Activated T-cell treated with anti-CD3 and anti-CD28 coated beads, Interleukin-2, amount 50 U/mL, for 4 hours (primary cell): ENCODE measurements around the gene CCDC196. TPM values are rescaled to one million over a fixed set of nuclear protein-coding genes. Genes with fewer than 3 reads are reported as not detected.
"Not testable (repeated sequence)": the region's sequence is repeated elsewhere in the genome, so short reads cannot be mapped to it uniquely, and the experiment has no call there.

Experiments
- ATAC-seq, 2 donors: fragments of 200-7000 bp; cut with Tn5 transposase; one replicate each; pipeline ENCODE4 v1.10.0; 2021
- DNase-seq: peaks from one replicate; pipeline ENCODE4 v3.0.0-alpha.2; 2020
- H3K27me3 Mint-ChIP-seq: one replicate; pipeline ENCODE4 v1.8.0; 2021; ENCODE audit warnings: low read depth, mixed read lengths
- H3K36me3 Mint-ChIP-seq: one replicate; pipeline ENCODE4 v1.8.0; 2022; ENCODE audit warnings: mixed read lengths; ENCODE audit not compliant: insufficient read depth
- H3K4me1 Mint-ChIP-seq: one replicate; pipeline ENCODE4 v1.8.0; 2021; ENCODE audit warnings: low read depth, mixed read lengths
- H3K4me3 Mint-ChIP-seq: one replicate; pipeline ENCODE4 v1.8.0; 2021; ENCODE audit warnings: mild to moderate bottlenecking, moderate library complexity, mixed read lengths
- H3K9me3 Mint-ChIP-seq: one replicate; pipeline ENCODE4 v1.8.0; 2021; ENCODE audit warnings: mixed read lengths
- total RNA-seq, 3 donors: library from RNA; stranded (reverse); gene quantifications; one replicate each; pipeline ENCODE4 v1.2.1, GENCODE V29; 2021

CCDC196 gene
- total RNA-seq, 3 donors from 2014 or later = not detected

DNA sequence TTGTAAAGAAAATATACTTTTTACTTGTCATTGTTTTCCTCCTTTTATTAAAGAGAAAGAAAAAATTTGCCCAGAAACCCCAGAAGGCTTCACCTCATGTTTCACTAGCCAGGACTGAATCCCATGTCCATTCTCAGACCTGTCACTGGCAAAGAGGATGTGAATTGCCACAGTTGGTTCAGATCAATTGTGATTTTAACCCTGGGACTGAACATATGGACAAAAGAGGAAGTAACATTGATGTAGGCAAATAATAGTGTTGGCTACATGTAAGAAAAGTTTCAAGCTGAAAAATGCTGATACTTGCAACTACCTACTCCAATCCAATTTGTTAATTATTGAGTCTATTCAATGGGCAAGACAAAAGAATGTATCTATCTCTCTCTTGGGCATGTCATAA lies 8.6 kb upstream of the CCDC196 start:
- Mint-ChIP-seq H3K27me3 (no peaks in the 10 kb centered on the region), H3K4me1 (no peaks in the 10 kb centered on the region), H3K36me3 (peaks cover 6% of the 10 kb centered on the region), H3K9me3 (no peaks in the 10 kb centered on the region), H3K4me3 (no peak overlapping the region)
- no peak for DNase-seq
- ATAC-seq = no peak

DNA sequence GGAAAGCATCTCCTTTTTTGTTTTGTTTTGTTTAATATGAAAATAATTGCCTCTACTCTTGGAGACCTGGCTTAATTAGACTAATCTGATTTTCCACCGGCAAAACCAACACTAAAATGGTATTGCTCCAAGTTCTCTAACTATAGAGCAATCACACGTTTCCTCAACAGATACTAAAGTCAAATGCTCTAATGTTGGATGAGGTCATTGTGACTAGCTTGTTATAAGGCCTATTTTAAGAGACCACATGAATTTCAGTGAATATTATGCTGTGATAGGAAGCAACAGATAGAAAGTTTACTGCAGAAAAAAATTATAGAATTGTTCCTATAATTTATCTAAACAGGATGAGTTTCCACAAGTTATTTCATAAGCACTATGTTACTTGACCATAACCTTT lies 3.3 kb upstream of the CCDC196 start:
- no peak overlapping the region for H3K4me3 Mint-ChIP-seq
- H3K27me3 Mint-ChIP-seq = no peaks in the 10 kb centered on the region
- H3K4me1 Mint-ChIP-seq = no peaks in the 10 kb centered on the region
- peaks cover 1% of the 10 kb centered on the region for H3K36me3 Mint-ChIP-seq
- ATAC-seq (no peak), DNase-seq (no peak)
- no peaks in the 10 kb centered on the region for H3K9me3 Mint-ChIP-seq

DNA sequence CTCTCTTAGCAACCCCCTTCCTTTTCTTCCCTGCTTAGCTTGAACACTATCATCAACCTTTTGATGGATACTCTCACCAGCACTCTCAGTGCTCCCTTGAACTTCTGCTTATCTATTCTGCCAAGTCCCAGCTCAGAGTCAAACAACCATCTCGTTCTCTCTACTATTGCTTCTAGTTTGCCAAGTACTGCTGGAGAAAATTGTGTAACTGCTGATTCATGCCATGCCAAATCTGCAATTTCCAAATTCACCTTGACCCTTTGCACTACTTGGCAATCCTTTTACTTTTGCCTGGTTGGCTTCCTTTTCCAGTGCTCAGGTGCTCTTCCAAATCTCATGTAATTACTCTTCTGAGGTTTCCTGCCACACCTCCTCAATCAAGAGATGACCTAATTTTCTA lies 2.8 kb upstream of the CCDC196 start:
- H3K4me3 Mint-ChIP-seq = no peak overlapping the region
- no peak for DNase-seq

DNA sequence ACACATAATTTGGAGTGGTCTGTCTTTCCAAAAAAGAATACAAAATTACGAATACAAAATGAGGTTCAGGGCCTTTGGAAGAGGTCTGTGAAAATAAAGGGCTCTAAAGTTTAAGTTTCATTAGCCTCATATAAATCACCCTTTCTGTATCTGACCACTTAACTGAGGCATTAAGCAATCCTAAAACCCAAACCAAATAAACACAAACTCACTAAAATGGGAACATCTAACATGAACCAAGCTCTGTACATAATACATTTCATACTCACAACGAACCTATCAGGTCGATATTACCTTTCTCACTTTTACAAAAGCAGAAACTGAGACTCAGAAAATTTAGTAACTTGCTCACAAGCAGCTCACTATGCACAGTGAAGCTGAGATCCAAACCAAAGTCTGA lies 1.1 kb upstream of the CCDC196 start:
- ATAC-seq = no peak
- DNase-seq = no peak
- H3K36me3 Mint-ChIP-seq = peaks cover 1% of the 10 kb centered on the region
- H3K4me1 Mint-ChIP-seq = no peaks in the 10 kb centered on the region
- no peak overlapping the region for H3K4me3 Mint-ChIP-seq
- no peaks in the 10 kb centered on the region for H3K9me3 Mint-ChIP-seq
- H3K27me3 Mint-ChIP-seq = no peaks in the 10 kb centered on the region

More for the DNA sequence above, 2.8 kb upstream of the CCDC196 start:
- H3K36me3 Mint-ChIP-seq = peaks cover 1% of the 10 kb centered on the region
- no peak for ATAC-seq
- H3K9me3 Mint-ChIP-seq = no peaks in the 10 kb centered on the region
- H3K4me1 Mint-ChIP-seq = no peaks in the 10 kb centered on the region
- no peaks in the 10 kb centered on the region for H3K27me3 Mint-ChIP-seq

DNA sequence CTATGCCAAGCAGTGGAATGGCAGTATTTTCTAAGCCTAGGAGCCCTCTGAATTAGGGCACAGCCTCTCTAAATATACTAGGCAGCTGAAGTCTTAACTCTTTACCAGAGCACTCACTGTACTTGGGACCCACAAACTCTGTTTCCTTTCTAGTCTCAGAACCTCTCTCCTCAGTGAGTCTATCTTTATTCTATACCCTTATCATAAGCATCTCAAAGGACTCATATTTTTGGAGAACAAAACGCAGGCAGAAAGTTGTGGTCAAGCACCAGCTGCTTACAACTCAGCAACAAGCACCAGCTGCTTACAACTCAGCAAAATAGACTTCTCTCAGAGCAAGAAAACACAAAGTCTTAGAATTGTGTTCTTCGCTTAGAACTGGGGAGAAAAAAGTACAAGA lies 993 bp downstream of the CCDC196 start:
- no peak overlapping the region for H3K4me3 Mint-ChIP-seq
- no peaks in the 10 kb centered on the region for H3K36me3 Mint-ChIP-seq

DNA sequence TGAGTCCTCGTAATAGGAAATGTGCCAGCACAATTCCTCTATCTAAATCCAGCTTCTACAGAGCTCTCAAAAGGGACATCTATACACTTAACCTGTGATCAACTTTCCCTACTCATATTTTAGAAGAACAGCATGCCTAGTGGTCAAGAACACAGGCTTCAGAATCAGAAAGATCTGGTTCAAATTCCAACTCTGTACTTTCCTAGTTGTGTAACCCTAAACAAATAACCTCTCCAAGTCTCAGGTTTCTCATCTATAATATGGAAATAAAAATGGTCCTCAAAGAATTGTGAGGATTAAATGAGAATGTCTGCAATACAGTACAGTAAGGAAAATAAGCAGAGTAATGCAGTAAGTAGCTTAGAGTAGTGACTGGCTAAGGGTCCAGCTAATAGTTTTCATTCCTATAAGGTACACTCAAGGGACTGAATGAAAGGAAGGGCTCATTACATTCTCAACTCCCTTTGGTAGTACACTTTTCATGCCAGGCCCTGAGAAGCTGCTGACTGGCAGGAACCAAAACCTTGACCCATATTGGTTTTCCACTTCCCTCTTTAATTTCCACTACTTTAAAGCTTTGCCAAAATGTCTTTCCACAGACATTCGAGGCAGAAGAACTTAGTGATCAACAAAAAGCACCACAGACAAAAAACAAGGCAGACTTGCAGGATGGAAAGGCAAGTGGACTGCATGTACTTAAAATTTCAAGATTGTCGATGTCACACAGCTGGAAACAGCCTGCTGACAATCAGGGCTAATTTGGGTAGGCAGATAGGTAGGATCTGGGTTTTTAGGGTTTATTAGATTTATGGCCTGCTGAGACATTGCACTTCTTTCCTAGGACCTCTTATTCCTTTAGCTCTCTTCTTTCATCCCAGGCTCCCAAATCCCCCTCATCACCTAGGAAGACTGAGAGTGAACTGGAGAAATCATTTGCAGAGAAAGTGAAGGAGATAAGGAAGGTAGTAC lies 4.3 kb downstream of the CCDC196 start:
- H3K27me3 Mint-ChIP-seq = no peaks in the 10 kb centered on the region
- DNase-seq (no peak), ATAC-seq (no peak)
- no peaks in the 10 kb centered on the region for H3K9me3 Mint-ChIP-seq
- no peaks in the 10 kb centered on the region for H3K36me3 Mint-ChIP-seq
- H3K4me1 Mint-ChIP-seq = peaks cover 1% of the 10 kb centered on the region
- H3K4me3 Mint-ChIP-seq = no peak overlapping the region

More for the DNA sequence above, 993 bp downstream of the CCDC196 start:
- DNase-seq = no peak
- Mint-ChIP-seq H3K27me3 (no peaks in the 10 kb centered on the region), H3K4me1 (no peaks in the 10 kb centered on the region), H3K9me3 (no peaks in the 10 kb centered on the region)
- no peak for ATAC-seq

DNA sequence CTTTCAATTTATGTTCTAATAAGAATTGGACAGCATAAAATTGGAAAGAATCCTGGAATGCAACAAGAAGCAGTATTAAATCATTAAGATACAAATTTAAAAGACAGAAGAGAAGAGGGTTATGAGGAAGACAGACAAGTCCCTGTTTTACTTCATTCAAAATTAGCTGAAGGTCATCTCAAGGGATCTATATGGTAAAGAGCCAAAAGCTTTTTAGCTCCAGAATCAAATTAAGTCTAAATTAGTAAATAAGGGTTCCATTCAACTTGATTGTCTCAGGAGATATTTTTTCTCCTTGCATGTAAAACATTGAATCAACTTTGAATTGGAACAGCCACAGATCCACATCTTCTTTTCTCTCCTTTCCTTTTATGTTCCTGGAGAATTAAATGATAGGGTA lies 7.6 kb downstream of the CCDC196 start:
- no peak overlapping the region for H3K4me3 Mint-ChIP-seq
- H3K27me3 Mint-ChIP-seq = no peaks in the 10 kb centered on the region
- peaks cover 18% of the 10 kb centered on the region for H3K4me1 Mint-ChIP-seq
- no peak for ATAC-seq
- H3K9me3 Mint-ChIP-seq = no peaks in the 10 kb centered on the region
- no peak for DNase-seq
- H3K36me3 Mint-ChIP-seq = no peaks in the 10 kb centered on the region

DNA sequence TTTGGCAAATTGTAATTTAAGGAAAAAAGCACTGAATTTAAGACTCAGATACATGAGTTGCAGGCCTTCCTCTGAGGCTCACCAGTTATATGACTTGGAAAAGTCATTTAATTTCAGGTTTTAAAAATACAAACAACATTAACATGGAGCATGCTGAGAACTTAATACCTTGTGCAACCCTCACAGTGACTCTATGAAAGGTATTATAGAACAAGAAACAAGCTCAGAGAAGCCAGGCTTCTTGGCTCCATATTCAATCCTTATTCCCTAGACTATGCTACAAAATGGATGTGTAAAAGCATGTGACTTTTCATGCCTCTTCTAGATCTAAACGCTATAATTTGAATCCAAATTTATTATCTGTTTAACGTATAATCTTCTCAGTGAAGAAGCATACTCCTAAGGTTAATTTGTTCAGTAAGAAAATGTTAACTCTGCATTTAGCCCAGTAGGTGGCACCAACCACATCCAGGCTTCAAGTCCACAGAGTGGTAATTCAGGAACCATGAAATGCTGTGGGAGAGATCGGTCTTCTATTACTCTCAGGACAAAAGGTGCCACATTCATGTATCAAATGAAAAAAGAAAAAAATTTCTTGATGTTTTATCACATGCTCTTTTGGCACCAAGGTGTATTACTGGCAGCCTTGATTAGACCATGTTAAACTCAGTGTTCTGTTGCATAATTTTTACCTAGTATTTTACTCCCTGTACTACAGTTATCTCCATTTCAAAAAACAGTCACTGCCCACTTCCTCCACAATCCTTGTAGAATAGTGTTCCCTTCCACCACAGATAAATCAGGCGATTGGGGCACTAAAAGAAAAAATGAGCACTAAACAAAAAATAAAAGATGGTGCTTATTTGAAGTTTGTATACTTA lies 9.3 kb downstream of the CCDC196 start:
- no peaks in the 10 kb centered on the region for H3K36me3 Mint-ChIP-seq
- H3K9me3 Mint-ChIP-seq = no peaks in the 10 kb centered on the region
- H3K4me1 Mint-ChIP-seq = peaks cover 18% of the 10 kb centered on the region
- peak; percentile 18 for DNase-seq
- ATAC-seq = peak; percentile 67 to 84
- no peaks in the 10 kb centered on the region for H3K27me3 Mint-ChIP-seq
- no peak overlapping the region for H3K4me3 Mint-ChIP-seq

DNA sequence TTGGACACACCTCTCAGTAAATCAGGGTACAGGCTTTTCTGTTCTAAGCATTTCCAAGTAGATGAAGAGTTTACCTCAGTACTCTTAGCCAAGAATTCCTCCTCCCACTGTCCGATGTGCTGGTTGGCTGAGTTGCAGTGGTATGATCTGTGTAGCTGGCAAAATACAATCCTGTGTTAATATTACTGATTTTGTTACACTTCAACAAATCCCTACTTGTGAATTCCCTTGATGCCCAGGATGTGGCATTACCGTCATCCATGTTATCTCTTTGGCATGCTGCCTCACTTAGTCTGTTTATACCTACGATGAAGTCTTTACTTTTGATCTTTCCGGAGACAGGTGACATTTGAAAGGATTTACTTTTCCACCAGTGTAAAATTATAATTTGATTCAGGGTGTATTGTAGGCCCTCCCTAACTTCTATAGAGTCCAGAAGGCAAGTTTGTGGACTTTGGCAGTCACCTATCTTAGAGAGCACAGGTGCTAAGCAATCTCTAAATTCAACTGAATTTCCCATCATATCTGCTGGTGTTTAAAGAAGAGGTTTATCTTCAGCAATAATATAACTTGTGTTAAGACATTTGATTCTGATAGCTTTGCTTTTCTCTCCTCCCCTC lies 10.1 kb downstream of the CCDC196 start:
- Mint-ChIP-seq H3K4me3 (no peak overlapping the region), H3K4me1 (peaks cover 18% of the 10 kb centered on the region), H3K36me3 (no peaks in the 10 kb centered on the region), H3K9me3 (no peaks in the 10 kb centered on the region), H3K27me3 (no peaks in the 10 kb centered on the region)
- ATAC-seq = no peak
- DNase-seq = no peak

DNA sequence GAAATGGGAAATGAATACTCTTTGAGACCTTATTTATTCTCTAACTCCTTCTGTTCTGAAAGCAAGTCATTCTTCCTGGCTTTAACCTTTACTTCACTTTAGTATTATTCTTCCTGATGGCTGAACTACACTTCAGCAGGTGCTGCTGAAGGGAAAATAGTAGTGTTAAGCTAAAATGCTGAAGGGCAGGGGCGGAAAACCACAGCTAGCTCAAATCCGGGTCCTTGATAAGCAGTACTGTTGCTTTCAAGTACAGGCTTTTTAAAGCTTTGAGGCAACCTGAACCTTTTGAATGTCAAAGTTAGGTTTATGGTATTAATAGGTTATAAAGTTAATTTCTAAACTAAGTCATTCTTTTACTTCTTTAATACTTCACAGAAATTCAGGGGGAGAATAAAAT lies 10.7 kb downstream of the CCDC196 start:
- Mint-ChIP-seq H3K36me3 (no peaks in the 10 kb centered on the region), H3K9me3 (no peaks in the 10 kb centered on the region), H3K27me3 (no peaks in the 10 kb centered on the region), H3K4me1 (peaks cover 18% of the 10 kb centered on the region), H3K4me3 (no peak overlapping the region)
- DNase-seq = no peak
- no peak for ATAC-seq

DNA sequence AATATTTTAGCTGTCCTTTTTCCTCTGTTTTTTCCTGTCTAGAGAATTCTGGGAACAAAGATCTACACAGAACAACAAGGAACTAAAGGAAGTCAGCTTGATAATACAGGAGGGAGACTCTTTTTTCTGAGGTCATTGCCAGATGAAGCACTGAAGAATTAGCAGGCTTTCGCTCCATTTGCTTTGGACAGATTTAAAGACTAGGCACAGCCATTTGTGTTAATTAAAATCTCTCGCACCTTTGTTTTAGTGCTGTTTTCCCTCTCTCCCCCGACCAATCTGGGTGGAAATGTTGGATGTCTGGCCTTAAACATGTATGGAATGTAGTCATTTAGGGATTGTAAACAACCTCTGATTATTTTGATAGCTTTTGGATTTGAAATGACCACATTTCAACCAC lies 12.1 kb downstream of the CCDC196 start:
- DNase-seq (no peak), ATAC-seq (no peak)
- Mint-ChIP-seq H3K27me3 (no peaks in the 10 kb centered on the region), H3K4me1 (peaks cover 18% of the 10 kb centered on the region), H3K4me3 (no peak overlapping the region), H3K9me3 (no peaks in the 10 kb centered on the region), H3K36me3 (peaks cover 2% of the 10 kb centered on the region)

DNA sequence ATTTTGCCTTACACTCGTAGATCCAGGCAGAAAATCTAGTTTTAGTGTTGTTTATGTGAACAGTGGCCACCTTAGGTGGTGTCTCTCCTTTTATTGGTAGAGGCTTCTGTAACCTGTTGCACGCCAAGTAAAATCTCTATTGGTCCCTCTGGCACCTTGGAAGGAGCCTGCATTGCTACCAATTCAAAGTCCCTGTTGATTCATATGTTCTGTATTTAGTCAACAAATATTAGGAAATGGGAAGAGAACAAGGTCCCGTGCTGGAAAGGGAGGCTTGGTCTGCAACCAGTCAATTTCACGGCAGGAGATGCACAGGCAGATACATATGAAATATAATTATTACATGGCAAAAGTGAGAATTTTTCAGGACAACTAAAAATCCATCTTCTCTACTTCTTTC lies 15.4 kb downstream of the CCDC196 start:
- ATAC-seq = no peak
- Mint-ChIP-seq H3K4me1 (peaks cover 10% of the 10 kb centered on the region), H3K4me3 (no peak overlapping the region), H3K9me3 (no peaks in the 10 kb centered on the region), H3K27me3 (no peaks in the 10 kb centered on the region), H3K36me3 (peaks cover 2% of the 10 kb centered on the region)
- DNase-seq = no peak

DNA sequence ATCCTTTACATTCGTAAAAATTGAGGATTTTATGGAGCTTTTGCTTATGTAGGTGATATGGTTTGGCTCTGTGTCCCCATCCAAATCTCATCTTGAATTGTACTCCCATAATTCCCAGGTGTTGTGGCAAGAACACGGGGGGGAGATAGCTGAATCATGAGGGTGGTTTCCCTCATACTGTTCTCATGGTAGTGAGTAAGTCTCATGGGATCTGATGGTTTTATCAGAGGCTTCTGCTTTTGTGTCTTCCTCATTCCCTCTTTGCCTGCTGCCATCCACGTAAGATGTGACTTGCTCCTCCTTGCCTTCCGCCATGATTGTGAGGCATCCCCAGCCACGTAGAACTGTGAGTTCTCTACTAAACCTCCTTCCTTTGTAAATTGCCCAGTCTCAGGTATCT lies 16.7 kb downstream of the CCDC196 start:
- H3K4me3 Mint-ChIP-seq, DNase-seq, H3K27me3 Mint-ChIP-seq, H3K36me3 Mint-ChIP-seq, ATAC-seq, H3K9me3 Mint-ChIP-seq: not testable (repeated sequence)
- H3K4me1 Mint-ChIP-seq = peaks cover 10% of the 10 kb centered on the region

DNA sequence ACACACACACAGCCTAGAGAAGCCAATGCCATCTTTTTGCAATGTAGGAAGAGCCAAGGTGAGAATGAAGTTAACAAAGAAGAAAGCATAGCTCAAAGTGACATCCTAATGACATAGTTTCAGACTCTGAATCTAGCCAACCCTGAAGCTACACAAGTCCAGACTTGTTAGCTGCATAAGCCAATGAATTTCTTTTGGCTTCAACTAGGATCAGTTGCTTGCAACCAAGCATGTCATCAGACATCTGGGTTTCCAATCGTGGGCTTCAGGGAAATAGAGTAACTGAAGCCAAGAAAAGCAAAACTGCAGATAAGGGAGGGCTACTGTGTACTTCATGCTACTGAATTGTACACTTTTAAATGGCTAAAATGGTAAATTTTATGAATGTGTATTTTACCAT lies 17.4 kb downstream of the CCDC196 start:
- H3K36me3 Mint-ChIP-seq = peaks cover 2% of the 10 kb centered on the region
- ATAC-seq (no peak), DNase-seq (no peak)
- no peak overlapping the region for H3K4me3 Mint-ChIP-seq
- no peaks in the 10 kb centered on the region for H3K27me3 Mint-ChIP-seq
- H3K9me3 Mint-ChIP-seq = no peaks in the 10 kb centered on the region
- H3K4me1 Mint-ChIP-seq = peaks cover 10% of the 10 kb centered on the region
